H9 (cell line): ENCODE measurements around the gene LPP. TPM values are rescaled to one million over a fixed set of nuclear protein-coding genes. Genes with fewer than 3 reads are reported as not detected.

ENCODE experiments used
- DNase-seq: peaks from one replicate; pipeline ENCODE4 v3.0.0-alpha.2; 2017
- H2AFZ ChIP-seq: one replicate; pipeline ENCODE4 v1.6.1; 2013; ENCODE audit warnings: mild to moderate bottlenecking, low read length, control low read depth, moderate library complexity
- H2AK5ac ChIP-seq: 2 replicates; pipeline ENCODE4 v1.6.1; 2013; ENCODE audit warnings: low read length, control low read depth, mixed read lengths; ENCODE audit not compliant: insufficient read length
- H2BK120ac ChIP-seq: one replicate; pipeline ENCODE4 v1.6.1; 2013; ENCODE audit warnings: low read depth, mild to moderate bottlenecking, low read length, control low read depth, inconsistent platforms; ENCODE audit not compliant: poor library complexity, severe bottlenecking
- H2BK12ac ChIP-seq: 2 replicates; pipeline ENCODE4 v1.6.1; 2013; ENCODE audit warnings: low read length, control low read depth, mixed read lengths, low read depth; ENCODE audit not compliant: insufficient read length
- H2BK15ac ChIP-seq: 2 replicates; pipeline ENCODE4 v1.6.1; 2013; ENCODE audit warnings: low read depth, low read length, control low read depth
- H2BK20ac ChIP-seq: one replicate; pipeline ENCODE4 v1.6.1; 2013; ENCODE audit warnings: low read depth, mild to moderate bottlenecking, low read length, control low read depth, inconsistent platforms; ENCODE audit not compliant: poor library complexity, severe bottlenecking
- H2BK5ac ChIP-seq: 2 replicates; pipeline ENCODE4 v1.6.1; 2013; ENCODE audit warnings: low read length, control low read depth, mixed read lengths; ENCODE audit not compliant: insufficient read length
- H3K14ac ChIP-seq: 2 replicates; pipeline ENCODE4 v1.6.1; 2013; ENCODE audit warnings: low read length, control low read depth; ENCODE audit not compliant: insufficient read depth
- H3K18ac ChIP-seq: 2 replicates; pipeline ENCODE4 v1.6.1; 2013; ENCODE audit warnings: low read depth, mild to moderate bottlenecking, mixed read lengths, low read length, control low read depth; ENCODE audit not compliant: insufficient read length
- H3K23ac ChIP-seq: 2 replicates; pipeline ENCODE4 v1.6.1; 2013; ENCODE audit warnings: low read length, control low read depth, mixed read lengths, low read depth; ENCODE audit not compliant: insufficient read length
- H3K23me2 ChIP-seq: 2 replicates; pipeline ENCODE4 v1.6.1; 2013; ENCODE audit warnings: low read depth, mild to moderate bottlenecking, mixed read lengths, low read length, control low read depth; ENCODE audit not compliant: insufficient read length, poor library complexity, severe bottlenecking
- H3K27ac ChIP-seq: 2 replicates; pipeline ENCODE4 v1.5.1; 2013; ENCODE audit warnings: low read length, control low read depth, mixed read lengths, low read depth; ENCODE audit not compliant: insufficient read length
- H3K27me3 ChIP-seq: 2 replicates; pipeline ENCODE4 v1.6.1; 2013; ENCODE audit warnings: low read length, control low read depth, inconsistent platforms; ENCODE audit not compliant: insufficient read depth
- H3K4ac ChIP-seq: 2 replicates; pipeline ENCODE4 v1.6.1; 2013; ENCODE audit warnings: low read depth, mild to moderate bottlenecking, control low read depth, inconsistent platforms, low read length, moderate library complexity
- H3K4me1 ChIP-seq: 2 replicates; pipeline ENCODE4 v1.6.1; 2013; ENCODE audit warnings: low read length, control low read depth, inconsistent platforms; ENCODE audit not compliant: insufficient read depth
- H3K4me2 ChIP-seq: 2 replicates; pipeline ENCODE4 v1.6.1; 2013; ENCODE audit warnings: low read length, control low read depth, mixed read lengths; ENCODE audit not compliant: insufficient read length, insufficient read depth
- H3K56ac ChIP-seq: 2 replicates; pipeline ENCODE4 v1.6.1; 2013; ENCODE audit warnings: low read depth, mild to moderate bottlenecking, mixed read lengths, low read length, control low read depth; ENCODE audit not compliant: insufficient read length
- H3K79me1 ChIP-seq: 2 replicates; pipeline ENCODE4 v1.6.1; 2013; ENCODE audit warnings: low read depth, mild to moderate bottlenecking, moderate library complexity, low read length, control low read depth, inconsistent platforms; ENCODE audit not compliant: insufficient read depth, poor library complexity, severe bottlenecking
- H3K79me2 ChIP-seq: 2 replicates; pipeline ENCODE4 v1.6.1; 2013; ENCODE audit warnings: low read length, control low read depth, inconsistent platforms; ENCODE audit not compliant: insufficient read depth
- H3K9ac ChIP-seq: 2 replicates; pipeline ENCODE4 v1.6.1; 2013; ENCODE audit warnings: low read length, control low read depth, mixed read lengths; ENCODE audit not compliant: insufficient read length; ENCODE audit errors: extremely low read depth
- H3K9me3 ChIP-seq: one replicate; pipeline ENCODE4 v1.6.1; 2013; ENCODE audit warnings: low read depth, low read length, inconsistent platforms; ENCODE audit not compliant: control insufficient read depth
- H3T11ph ChIP-seq: one replicate; pipeline ENCODE4 v1.6.1; 2013; ENCODE audit warnings: mild to moderate bottlenecking, low read length, control low read depth, inconsistent platforms
- H4K20me1 ChIP-seq: one replicate; pipeline ENCODE4 v1.6.1; 2013; ENCODE audit not compliant: control insufficient read depth, insufficient read length, insufficient read depth
- H4K5ac ChIP-seq: 2 replicates; pipeline ENCODE4 v1.6.1; 2013; ENCODE audit warnings: low read depth, mild to moderate bottlenecking, mixed read lengths, low read length, control low read depth; ENCODE audit not compliant: insufficient read length
- H4K8ac ChIP-seq: replicated peaks from 2 replicates; pipeline ENCODE4 v1.6.1; 2013; ENCODE audit warnings: low read length, control low read depth, mixed read lengths, low read depth; ENCODE audit not compliant: insufficient read length
- H4K91ac ChIP-seq: 2 replicates; pipeline ENCODE4 v1.6.1; 2013; ENCODE audit warnings: low read depth, mild to moderate bottlenecking, moderate library complexity, mixed read lengths, low read length, control low read depth; ENCODE audit not compliant: insufficient read length
- H3K27ac Mint-ChIP-seq, 3 experiments: 2 replicates in 2 of 3; 3 replicates in 1 of 3; pipeline ENCODE4 v1.8.0; 2020 to 2021; ENCODE audit warnings: mixed read lengths in 3 of 3, mild to moderate bottlenecking in 1 of 3, moderate library complexity in 1 of 3
- H3K27me3 Mint-ChIP-seq: 2 replicates; pipeline ENCODE4 v1.8.0; 2021; ENCODE audit warnings: low read depth, mild to moderate bottlenecking, moderate library complexity, mixed read lengths
- H3K36me3 Mint-ChIP-seq, 3 experiments: 2 replicates in 2 of 3; 3 replicates in 1 of 3; pipeline ENCODE4 v1.8.0; 2020 to 2021; ENCODE audit warnings: low read depth in 3 of 3, mixed read lengths in 3 of 3; ENCODE audit not compliant: insufficient read depth in 1 of 3
- H3K4me1 Mint-ChIP-seq, 2 experiments: 2 replicates each; pipeline ENCODE4 v1.8.0; 2020; ENCODE audit warnings: mixed read lengths in 2 of 2
- H3K4me3 Mint-ChIP-seq, 2 experiments: 2 replicates in 1 of 2; 3 replicates in 1 of 2; pipeline ENCODE4 v1.8.0; 2020 to 2021; ENCODE audit warnings: mild to moderate bottlenecking in 2 of 2, mixed read lengths in 2 of 2, moderate library complexity in 1 of 2
- H3K9me3 Mint-ChIP-seq, 2 experiments: 2 replicates in 1 of 2; 3 replicates in 1 of 2; pipeline ENCODE4 v1.8.0; 2020; ENCODE audit warnings: mild to moderate bottlenecking in 2 of 2, mixed read lengths in 2 of 2, moderate library complexity in 1 of 2
- WGBS: extraction: QIAGEN DNeasy Blood & Tissue Kit; methylation state at CpG from one replicate; pipeline ENCODE4 v1.1.7; 2013; ENCODE audit warnings: missing lambda C conversion rate, low lambda C conversion rate, mixed read lengths; ENCODE audit not compliant: insufficient read length; ENCODE audit errors: extremely low coverage; 5-methylcytosine and 5-hydroxymethylcytosine counted together
- total RNA-seq: library from RNA; stranded (reverse); gene quantifications from 2 replicates; pipeline ENCODE4 v1.2.1, GENCODE V29; 2021
- TF ChIP-seq, protein P1 (sequence below): fragments of 200-600 bp; sonication (generic); conservative IDR thresholded peaks from 3 replicates; pipeline ENCODE4 v1.8.0; 2021; ENCODE audit warnings: antibody characterized with exemption, mild to moderate bottlenecking

Gene LPP
- total RNA-seq, 1 experiment from 2014 or later, result 64.6 TPM

DNA sequence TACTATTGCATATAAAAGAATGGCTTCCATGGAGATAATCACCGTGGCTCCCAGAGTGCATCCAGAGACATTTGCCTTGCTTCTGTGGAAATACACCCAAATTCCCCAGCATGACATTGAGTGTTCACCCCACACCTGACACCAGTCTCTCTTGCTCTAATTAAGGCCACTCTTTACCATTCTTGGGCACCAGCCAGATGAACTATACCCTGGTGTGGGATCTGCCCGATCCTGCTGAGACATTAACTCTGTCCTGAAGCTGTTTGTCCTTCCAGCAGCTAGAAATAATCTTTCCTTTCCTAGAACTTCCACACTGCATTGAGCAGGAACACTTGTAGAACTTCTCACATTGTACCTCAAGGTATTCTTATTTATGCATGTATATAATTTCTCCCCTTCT lies 105.2 kb downstream of the LPP start:
- Histone ChIP-seq H2BK5ac (no peak overlapping the region), H3K23me2 (no peaks in the 10 kb centered on the region), H4K91ac (no peak overlapping the region), H3K9ac (no peak overlapping the region), H3K9me3 (no peaks in the 10 kb centered on the region), H3K4me1 (no peaks in the 10 kb centered on the region; the same call in 1 of the 2 replicates), H2BK120ac (no peak overlapping the region), H3K4ac (no peak overlapping the region), H2BK20ac (no peak overlapping the region), H3K23ac (no peak overlapping the region), H3K56ac (no peak overlapping the region), H3T11ph (no peak overlapping the region), H3K79me2 (peaks cover 2% of the 10 kb centered on the region; the same call in 1 of the 2 replicates), H3K27ac (no peak overlapping the region), H2AFZ (no peak overlapping the region), H3K18ac (no peak overlapping the region), H3K27me3 (no peaks in the 10 kb centered on the region), H4K20me1 (no peaks in the 10 kb centered on the region), H3K4me2 (no peak overlapping the region), H4K8ac (no peak overlapping the region), H2BK12ac (no peak overlapping the region), H4K5ac (no peak overlapping the region), H2BK15ac (no peak overlapping the region), H2AK5ac (no peak overlapping the region), H3K14ac (no peak overlapping the region), H3K79me1 (no peaks in the 10 kb centered on the region)
- Mint-ChIP-seq H3K36me3 (no peaks in the 10 kb centered on the region), H3K27me3 (no peaks in the 10 kb centered on the region), H3K27ac (peak overlapping the region in 2 of 3 experiments; percentile 39 to 43; a peak in 1 of 7 replicates), H3K9me3 (no peaks in the 10 kb centered on the region), H3K4me3 (no peak overlapping the region), H3K4me1 (peaks cover 7 to 8% of the 10 kb centered on the region in 2 experiments; a peak in 3 of 4 replicates)
- WGBS, result no CpG with 5 or more reads among the region's 2 CpGs
- no peak for DNase-seq
- TF ChIP-seq, protein P1, sequence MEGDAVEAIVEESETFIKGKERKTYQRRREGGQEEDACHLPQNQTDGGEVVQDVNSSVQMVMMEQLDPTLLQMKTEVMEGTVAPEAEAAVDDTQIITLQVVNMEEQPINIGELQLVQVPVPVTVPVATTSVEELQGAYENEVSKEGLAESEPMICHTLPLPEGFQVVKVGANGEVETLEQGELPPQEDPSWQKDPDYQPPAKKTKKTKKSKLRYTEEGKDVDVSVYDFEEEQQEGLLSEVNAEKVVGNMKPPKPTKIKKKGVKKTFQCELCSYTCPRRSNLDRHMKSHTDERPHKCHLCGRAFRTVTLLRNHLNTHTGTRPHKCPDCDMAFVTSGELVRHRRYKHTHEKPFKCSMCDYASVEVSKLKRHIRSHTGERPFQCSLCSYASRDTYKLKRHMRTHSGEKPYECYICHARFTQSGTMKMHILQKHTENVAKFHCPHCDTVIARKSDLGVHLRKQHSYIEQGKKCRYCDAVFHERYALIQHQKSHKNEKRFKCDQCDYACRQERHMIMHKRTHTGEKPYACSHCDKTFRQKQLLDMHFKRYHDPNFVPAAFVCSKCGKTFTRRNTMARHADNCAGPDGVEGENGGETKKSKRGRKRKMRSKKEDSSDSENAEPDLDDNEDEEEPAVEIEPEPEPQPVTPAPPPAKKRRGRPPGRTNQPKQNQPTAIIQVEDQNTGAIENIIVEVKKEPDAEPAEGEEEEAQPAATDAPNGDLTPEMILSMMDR, result no peak
